HCEC 1CT (cell line): ENCODE measurements around the gene SLC25A10.

Experiments
- DNase-seq: peaks from one replicate; pipeline ENCODE4 v3.0.0-alpha.2; 2017

Gene SLC25A10

DNA sequence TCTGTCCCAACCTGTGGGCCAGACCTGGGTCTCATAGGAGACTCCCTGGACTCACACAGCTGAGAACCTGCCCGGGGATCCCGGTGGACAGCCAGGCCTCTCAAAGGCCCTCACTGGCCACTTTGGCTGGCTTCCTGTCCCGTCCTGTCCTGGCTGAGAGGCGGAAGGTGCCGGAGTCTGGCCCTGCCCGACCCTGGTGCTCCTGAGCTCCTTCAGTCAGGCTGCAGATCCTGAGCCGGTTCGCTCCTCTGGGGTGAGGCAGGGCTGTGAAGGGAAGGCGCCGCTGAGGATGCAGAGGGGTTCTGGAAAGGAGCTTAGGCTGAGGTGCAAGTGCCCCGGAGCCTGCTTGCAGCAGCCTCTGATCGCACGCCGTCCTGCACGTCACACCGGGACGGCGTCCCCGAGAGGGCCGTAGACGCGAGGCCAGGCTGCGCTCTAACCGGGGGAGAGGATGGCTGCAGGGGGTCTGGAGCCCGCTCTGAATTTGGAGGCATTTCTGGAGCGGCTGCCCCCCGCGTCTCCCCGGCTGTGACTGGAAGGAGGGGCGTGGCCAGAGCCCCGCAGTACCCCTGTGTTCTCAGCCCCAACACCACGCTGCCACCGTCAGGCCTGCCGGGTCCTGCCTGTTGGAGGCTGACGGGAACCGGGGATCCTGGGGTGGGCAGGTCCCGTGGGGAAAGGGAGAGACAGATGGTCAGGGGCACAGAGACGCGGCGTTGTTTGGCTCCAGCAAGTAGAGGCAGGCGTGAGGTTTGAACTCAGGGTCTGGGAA is 24.1 kb upstream of the SLC25A10 start:
- no peak for DNase-seq

DNA sequence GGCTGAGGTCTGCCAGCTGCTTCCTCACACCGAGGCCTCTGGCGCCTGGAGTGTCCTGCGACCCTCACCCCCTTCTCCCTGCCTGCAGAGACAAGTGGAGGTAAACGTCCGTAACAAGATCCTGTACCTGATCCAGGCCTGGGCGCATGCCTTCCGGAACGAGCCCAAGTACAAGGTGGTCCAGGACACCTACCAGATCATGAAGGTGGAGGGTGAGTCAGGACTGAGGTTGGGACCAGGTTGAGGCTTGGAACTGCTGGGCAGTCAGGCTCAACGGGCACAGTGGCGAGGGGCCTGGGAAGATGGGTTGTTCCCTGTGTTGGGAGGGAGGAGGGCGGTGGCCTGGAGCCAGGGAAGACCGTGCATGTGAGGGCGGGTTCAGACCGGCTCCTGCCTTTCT is 23.5 kb upstream of the SLC25A10 start:
- DNase-seq, result no peak

DNA sequence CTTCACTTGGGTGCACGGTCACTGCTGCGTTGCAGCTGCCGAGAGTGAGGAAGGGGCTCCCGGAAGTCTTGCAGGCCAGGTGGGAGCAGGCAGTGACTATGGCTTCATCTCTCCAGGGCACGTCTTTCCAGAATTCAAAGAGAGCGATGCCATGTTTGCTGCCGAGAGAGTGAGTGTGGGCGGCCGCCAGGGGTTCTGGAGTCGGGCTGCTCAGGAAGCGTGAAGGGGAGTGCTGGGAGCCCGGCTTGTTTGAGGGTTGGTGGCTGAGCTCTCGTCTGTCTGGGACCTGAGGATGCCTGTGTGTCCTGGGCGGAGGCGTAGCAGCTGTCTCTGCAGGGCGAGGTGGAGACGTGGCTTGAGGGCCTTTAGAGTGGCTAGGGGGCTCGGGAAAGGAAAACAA is 22.0 kb upstream of the SLC25A10 start:
- no peak for DNase-seq

DNA sequence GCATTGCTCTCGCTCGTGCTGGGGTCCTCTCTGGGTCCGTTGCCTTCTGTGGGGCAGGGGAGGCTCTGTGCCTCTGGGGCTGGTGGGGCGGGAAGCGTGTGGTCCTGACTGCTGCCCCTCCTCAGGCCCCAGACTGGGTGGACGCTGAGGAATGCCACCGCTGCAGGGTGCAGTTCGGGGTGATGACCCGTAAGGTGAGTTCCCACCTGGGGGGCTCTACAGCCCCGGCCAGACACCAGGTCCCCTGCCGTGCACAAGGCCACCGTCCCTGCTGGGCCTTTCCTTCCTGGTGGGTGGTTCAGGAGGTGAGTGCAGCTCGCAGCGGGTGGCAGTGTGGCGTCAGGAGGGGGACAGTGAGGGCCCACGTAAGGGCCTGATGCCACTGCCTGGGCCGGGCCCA is 21.5 kb upstream of the SLC25A10 start:
- no peak for DNase-seq

DNA sequence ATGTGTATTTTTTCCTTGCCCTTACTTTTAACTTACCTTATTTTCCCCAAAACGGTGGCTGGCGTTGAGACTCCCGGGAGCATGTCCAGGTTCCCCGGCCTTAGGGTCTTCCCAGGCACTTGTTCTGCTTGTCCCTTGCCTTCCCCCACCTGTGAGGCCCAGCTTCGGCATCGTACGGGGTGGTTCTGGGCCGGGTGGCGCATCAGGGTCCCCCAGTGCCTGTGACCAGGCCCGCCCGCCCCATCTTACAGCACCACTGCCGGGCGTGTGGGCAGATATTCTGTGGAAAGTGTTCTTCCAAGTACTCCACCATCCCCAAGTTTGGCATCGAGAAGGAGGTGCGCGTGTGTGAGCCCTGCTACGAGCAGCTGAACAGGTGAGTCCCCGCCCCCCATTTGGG is 20.9 kb upstream of the SLC25A10 start:
- no peak for DNase-seq

DNA sequence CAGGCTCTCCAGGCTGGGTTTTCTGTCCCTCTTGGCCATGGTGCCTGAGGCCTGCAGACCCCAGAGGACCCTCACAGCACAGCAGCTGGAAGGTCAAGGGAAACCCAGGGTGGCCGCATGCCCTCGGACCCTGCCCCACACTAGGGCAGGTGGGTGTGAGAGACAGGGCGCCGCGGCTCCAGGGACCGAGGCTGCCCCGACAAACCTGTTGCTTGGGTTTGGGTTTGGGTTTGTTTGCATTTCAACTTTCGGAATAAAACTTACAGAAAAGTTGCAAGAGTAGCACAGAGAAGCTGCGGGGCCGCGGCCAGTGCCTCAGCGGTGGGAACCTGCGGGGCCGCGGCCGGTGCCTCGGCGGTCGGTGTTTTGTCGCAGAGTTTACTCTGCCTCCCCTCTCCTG is 20.5 kb upstream of the SLC25A10 start:
- no peak for DNase-seq

DNA sequence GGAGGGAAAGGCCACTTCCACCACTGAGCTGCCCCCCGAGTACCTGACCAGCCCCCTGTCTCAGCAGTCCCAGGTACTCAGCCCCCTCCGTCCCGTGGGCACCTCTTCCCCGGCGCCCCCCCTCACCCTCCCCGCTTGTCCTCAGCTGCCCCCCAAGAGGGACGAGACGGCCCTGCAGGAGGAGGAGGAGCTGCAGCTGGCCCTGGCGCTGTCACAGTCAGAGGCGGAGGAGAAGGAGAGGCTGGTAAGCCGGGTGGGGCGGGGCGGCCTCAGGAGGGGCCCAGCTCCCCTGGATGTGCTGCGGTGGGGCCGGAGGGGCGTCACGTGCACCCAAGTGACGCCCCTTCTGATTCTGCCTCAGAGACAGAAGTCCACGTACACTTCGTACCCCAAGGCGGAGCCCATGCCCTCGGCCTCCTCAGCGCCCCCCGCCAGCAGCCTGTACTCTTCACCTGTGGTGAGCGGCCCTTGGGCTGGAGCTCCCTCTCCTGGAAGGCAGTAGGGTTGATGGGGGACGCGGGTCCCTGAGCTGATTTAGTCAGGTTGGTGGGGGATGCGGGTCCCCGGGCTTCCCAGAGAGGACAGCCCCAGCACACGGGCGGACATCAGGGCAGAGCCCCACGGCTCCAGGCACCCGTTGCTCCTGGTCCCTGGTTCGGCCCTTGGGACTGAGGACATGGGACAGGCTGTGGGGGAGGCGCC is 18.4 kb upstream of the SLC25A10 start:
- DNase-seq, result no peak

DNA sequence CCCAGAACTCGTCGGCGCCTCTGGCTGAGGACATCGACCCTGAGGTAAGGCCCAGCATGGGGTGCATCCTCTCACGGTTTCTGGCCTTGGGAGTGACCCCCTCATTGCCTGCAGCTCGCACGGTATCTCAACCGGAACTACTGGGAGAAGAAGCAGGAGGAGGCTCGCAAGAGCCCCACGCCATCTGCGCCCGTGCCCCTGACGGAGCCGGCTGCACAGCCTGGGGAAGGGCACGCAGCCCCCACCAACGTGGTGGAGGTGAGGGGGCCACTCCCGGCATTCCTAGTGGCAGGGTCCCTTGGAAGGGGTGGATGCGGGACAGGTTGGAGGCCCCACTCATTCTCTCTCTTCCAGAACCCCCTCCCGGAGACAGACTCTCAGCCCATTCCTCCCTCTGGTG is 17.3 kb upstream of the SLC25A10 start:
- no peak for DNase-seq

DNA sequence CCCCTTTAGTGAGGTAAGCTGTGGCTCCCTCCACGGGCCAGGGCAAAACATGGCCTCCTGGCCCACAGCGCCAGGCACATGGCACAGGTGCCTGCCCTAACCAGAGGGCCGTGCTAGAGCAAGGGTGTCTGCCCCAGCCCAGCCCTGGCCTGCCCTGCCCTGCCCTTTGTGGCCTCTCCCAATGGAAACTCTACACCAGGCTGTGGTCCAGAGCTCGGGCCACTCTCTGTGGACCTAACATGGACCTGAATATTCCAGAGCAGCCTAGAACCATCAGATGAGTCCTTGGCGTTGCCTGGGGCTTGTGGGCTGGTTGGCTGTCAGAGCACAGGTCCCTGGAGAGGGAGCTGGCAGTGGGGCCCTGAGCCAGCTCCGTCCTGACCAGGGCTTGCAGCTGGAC is 16.9 kb upstream of the SLC25A10 start:
- DNase-seq, result no peak

DNA sequence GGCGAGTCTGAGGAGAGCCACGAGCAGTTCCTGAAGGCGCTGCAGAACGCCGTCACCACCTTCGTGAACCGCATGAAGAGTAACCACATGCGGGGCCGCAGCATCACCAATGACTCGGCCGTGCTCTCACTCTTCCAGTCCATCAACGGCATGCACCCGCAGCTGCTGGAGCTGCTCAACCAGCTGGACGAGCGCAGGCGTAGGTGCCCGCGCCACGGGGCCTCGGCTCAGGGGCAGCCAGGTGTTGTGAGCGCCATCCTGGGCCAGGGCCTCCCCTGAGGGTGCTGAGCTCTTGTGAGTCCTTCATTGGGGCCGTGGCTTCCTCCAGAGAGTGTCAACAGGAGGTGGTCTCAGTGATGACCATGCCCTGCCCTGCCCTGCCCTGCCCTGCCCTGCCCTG is 16.3 kb upstream of the SLC25A10 start:
- DNase-seq, result no peak

DNA sequence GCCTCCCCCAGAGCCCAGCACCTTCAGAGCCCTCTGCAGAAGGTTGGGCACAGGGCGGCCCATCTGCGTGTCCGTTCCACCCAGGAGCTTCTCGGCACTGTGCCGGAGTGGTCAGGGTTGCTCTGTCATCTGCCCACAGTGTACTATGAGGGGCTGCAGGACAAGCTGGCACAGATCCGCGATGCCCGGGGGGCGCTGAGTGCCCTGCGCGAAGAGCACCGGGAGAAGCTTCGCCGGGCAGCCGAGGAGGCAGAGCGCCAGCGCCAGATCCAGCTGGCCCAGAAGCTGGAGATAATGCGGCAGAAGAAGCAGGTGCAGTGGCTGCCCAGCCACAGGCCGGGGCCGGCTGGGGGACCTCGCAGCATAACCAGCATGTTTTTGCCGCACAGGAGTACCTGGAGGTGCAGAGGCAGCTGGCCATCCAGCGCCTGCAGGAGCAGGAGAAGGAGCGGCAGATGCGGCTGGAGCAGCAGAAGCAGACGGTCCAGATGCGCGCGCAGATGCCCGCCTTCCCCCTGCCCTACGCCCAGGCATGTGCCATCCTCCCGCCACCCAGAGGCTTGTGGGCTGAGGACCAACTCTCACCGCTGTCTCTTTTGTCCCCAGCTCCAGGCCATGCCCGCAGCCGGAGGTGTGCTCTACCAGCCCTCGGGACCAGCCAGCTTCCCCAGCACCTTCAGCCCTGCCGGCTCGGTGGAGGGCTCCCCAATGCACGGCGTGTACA is 15.7 kb upstream of the SLC25A10 start:
- no peak for DNase-seq

DNA sequence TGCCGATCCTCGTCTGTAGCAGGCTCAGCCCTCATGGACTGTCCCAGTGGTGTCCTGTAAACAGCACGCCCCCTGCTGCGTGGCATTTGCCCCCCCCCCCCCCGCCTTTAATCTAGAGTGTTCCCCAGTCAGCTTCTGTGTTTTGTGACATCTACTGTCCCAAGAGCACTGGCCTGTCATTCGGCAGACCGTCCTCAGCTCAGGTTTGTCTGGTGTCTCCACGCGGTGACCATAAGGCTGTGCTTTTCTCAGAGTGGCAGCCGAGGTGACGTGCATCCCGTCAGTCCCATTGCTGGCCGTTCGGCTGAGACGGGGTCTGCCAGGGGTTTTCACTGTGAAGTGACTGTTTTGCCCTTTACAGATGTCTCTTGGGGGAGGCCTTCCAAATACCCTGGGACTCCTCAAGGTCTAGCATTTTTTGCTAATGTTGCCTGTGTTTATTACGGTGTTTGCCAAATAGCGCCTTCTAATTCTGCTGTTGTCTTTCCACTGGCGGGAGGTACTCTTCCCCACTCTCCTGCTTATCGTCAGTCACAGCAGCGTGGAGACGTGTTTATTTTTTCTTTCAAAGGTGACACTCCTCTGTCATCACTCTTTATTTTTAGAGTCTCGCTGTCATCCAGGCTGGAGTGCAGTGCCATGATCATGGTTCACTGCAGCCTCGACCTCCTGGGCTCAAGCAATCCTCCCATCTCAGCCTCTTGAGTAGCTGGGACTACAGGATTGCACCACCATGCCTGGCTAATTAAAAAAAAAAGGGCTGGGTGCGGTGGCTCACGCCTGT is 14.6 kb upstream of the SLC25A10 start:
- no peak for DNase-seq

DNA sequence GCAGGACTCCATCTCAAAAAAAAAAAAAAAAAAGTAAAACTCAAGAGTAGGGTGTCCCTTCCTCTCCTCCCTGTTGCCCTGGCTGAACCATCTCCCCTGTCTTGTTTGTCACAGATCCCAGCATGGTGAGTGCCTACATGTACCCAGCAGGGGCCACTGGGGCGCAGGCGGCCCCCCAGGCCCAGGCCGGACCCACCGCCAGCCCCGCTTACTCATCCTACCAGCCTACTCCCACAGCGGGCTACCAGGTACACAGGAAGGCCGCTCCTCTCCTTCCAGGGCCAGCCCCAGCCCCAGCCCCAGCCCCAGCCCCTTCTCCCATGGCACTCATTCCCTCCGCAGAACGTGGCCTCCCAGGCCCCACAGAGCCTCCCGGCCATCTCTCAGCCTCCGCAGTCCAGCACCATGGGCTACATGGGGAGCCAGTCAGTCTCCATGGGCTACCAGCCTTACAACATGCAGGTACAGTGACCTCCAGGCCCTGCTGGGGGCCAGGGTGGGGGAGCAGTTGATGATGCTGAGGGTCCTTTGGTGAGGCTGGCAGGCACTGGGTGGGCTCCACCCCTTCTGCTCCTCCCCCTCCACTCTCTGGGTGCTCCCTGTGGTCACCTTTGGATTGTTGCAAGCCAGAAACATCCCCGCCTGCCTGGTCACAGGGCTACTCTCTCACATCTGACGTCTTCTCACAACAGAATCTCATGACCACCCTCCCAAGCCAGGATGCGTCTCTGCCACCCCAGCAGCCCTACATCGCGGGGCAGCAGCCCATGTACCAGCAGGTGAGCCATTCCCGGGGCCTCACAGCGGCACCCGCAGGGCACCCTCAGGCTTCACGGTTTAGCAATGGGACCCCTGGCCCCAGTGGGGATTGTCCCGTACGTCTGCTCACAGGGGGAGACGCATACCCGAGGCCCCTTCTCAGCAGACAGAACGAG is 11.5 kb upstream of the SLC25A10 start:
- no peak for DNase-seq

DNA sequence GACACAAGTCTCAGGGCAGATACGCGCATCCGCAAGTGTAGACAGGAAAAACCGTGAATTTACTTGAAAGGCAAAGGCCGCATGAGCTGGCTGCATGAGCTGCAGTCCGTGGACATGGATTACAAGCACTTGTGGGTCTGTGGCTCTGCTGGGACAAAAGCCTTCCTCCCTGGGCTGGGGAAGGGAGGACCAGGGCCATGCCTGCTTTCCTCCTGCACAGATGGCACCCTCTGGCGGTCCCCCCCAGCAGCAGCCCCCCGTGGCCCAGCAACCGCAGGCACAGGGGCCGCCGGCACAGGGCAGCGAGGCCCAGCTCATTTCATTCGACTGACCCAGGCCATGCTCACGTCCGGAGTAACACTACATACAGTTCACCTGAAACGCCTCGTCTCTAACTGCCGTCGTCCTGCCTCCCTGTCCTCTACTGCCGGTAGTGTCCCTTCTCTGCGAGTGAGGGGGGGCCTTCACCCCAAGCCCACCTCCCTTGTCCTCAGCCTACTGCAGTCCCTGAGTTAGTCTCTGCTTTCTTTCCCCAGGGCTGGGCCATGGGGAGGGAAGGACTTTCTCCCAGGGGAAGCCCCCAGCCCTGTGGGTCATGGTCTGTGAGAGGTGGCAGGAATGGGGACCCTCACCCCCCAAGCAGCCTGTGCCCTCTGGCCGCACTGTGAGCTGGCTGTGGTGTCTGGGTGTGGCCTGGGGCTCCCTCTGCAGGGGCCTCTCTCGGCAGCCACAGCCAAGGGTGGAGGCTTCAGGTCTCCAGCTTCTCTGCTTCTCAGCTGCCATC is 10.6 kb upstream of the SLC25A10 start:
- DNase-seq, result no peak

DNA sequence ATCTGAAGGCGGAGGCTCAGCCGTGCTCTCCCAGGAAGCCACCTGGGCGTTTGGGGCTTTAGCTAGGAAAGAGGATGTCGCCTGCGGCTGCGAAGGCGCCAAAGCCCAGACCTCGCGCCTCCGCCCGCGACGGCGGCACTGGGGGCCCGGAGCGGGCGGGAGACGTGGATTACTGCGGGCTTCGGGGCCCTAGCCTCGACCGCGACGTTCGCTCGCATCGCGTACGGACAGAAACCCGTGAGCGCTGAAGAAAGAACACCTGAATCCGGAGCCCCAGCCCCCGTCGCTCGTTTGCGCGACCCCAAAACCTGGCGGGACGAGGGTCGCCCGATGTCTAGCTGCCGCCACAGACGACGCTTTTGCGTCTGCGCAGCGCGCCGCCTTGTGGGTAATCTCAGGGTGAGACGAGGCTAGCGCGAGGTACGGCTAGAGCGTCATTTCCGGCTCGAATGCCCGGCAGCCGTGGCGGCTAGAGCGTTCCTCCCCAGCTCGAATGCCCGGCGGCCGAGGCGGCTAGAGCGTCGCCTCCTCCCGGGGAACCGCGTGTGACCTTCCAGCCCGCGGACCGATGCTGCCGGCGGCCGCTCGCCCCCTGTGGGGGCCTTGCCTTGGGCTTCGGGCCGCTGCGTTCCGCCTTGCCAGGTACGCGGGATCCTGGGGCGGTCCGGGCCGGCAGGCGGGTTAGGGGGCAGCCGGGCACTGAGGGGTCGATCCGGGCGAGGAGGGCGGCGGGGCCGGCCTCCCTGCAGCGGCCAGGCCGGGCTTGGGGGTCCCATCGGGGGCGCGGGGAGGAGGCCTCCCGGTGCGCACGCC is 8.9 kb upstream of the SLC25A10 start, which contains the start of gene MRPL12:
Gene MRPL12, plus strand, starts transcription at position 434 of the 813 bp plus-strand sequence. Its CDS starts 135 bp downstream, at position 569.
- peak; percentile 92 for DNase-seq

DNA sequence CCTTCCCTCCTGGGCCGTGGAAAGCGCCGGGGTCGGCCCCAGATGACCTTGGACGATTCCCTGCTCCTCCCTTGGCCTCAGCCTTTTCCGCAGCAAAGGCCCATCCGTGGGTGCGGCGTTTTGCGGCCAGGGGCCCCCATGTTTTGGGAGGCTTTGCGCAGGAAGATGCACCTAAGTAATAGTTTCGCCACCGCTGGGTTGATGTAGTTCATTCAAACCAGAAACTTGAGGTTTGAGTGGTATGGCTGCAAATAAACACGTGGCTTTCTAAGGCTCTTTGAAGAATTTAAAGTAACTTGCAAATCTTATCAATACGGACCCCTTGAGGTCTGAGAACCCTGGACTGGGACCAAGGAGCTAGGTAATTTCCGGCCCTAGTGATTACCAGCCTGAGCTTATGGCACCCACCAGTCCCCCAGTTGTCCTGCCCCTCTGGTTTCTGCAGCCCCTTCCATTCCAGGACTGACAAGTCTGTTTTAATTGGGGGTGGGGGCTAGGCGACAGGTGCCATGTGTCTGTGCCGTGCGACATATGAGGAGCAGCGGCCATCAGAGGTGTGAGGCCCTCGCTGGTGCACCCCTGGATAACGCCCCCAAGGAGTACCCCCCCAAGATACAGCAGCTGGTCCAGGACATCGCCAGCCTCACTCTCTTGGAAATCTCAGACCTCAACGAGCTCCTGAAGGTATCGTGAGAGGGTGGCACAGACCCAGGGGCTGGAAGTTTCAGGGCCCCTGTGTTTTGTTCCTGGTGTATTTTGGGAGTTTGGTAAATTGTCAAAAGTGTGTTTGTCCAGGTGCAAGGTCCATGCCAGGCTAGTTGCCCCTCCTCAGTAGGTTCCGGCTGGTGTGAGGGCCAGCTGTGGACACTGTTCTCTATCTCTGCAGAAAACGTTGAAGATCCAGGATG is 8.1 kb upstream of the SLC25A10 start:
- no peak for DNase-seq

DNA sequence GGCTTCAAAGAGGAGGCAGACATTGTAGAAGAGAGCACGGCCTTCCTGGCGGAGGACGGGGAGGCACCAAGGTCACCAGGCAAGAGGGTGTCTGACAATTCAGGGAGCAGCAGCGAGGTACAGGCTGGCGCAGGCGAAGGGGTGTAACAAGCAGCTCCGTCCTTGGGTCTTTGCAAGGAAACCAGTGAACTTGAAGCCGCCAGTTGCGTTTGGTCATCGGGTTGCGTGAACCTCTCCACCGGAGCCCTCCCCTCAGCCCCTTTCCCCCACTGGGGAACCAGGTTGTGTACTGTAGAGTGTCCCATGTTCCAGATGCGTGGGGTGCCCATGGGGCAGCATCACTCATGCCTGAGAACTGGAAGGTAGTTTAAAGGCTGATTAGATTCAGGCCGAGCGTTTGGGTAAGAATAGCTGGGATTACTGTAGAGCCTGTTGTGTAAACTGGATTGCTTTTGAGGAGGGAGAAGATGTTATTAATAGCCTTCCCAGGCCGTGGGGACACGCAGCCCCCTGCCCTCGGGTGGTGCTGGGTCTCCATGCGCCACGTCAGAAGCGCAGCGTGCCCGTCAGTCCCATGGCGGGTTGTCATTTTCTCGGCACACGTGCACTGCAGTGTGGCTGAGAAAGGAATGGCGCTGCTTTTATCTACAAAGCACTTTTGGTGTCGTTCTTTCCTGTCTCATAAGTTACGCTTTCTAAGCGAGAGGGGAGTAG is 6.4 kb upstream of the SLC25A10 start:
- no peak for DNase-seq

DNA sequence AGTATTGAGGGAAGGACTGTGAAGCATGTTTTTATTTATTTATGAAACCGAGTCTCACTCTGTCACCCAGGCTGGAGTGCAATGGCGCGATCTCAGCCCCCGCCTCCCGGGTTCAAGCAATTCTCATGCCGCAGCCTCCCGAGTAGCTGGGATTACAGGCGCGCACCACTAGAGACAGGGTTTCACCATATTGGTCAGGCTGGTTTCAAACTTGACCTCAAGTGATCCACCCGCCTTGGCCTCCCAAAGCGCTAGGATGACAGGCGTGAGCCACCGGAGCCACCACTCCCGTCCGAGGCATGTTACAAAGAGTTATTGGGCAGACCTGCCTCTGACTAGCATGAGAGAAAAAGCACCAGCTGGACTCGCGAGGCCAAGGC is 5.9 kb upstream of the SLC25A10 start:
- DNase-seq, result no peak
